ENCODE results near the gene KRTAP10-3.

KRTAP10-3 gene

DNA sequence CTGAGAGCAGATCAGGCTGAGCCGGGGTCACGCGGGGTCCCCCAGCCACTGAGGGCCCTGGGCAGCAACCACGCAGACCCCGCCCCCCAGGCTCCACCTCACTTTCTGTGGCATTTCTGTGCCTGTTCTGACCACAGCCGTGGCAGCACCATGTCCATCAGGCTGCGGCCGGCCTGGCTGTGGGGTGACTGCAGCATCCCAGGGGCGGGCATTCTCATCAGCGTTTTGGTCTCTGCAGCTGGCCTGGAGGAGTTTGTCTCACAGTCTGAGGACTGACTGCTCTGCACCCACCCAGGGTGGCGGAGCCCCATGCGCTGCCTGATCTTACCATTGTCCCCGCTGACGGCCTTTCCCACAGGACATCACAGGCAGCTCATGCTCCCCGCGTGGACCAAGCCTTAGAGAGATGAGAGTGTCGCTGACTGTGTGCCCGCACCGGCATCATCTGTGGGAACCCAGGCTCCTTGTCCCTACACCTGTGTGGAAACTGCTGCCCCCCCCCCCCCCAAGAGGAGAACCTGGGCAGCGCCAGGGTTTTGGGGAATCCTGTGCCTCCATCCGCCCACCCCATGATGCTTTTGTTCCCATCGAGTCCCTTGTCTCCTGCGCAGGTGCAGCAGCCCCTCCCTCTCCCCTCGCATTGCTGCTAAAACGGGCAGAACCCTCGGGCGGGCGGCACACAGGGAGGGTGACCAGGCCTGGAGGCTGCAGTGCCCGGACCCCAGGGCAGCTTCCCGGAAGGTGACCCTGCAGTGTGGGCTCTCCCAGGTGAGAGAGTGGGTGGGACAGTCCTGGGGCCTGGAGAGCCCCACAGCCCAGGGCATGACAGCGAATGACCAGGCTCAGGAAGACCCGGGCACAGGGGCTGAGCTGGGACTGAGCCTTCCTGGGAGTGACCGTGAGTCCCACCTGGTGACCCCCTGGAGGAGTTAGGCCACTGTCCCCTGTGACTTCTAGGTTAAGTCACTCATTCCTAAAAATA, 20.4 kb downstream of the KRTAP10-3 start:
- Histone ChIP-seq H3K4me2 (ENCODE audit: low read length) (no peak overlapping the region), H3K9me3 (replicated peaks; ENCODE audit: low read length) (no peaks in the 10 kb centered on the region), H3K36me3 (ENCODE audit: insufficient read depth, low read length) (no peaks in the 10 kb centered on the region), H3K9ac (ENCODE audit: low read depth, low read length) (no peak overlapping the region), H3K4me3 (ENCODE audit: low read length) (no peak overlapping the region), H3K4me1 (ENCODE audit: control insufficient read depth, insufficient read depth, low read length) (no peaks in the 10 kb centered on the region), H3K27me3 (ENCODE audit: control insufficient read depth, insufficient read depth, low read length) (peaks cover 34% of the 10 kb centered on the region)

GRCh38 chr21:44535963-44536362, 22.6 kb downstream of the KRTAP10-3 start:
- no peak overlapping the region for H3K9ac ChIP-seq (ENCODE audit: low read depth, low read length)
- no peaks in the 10 kb centered on the region for H3K9me3 ChIP-seq (replicated peaks; ENCODE audit: low read length)
- no peaks in the 10 kb centered on the region for H3K4me1 ChIP-seq (ENCODE audit: control insufficient read depth, insufficient read depth, low read length)
- peaks cover 30% of the 10 kb centered on the region for H3K27me3 ChIP-seq (ENCODE audit: control insufficient read depth, insufficient read depth, low read length)
- no peak overlapping the region for H3K4me3 ChIP-seq (ENCODE audit: low read length)
- no peaks in the 10 kb centered on the region for H3K36me3 ChIP-seq (ENCODE audit: insufficient read depth, low read length)
- H3K4me2 ChIP-seq (ENCODE audit: low read length): no peak overlapping the region

DNA sequence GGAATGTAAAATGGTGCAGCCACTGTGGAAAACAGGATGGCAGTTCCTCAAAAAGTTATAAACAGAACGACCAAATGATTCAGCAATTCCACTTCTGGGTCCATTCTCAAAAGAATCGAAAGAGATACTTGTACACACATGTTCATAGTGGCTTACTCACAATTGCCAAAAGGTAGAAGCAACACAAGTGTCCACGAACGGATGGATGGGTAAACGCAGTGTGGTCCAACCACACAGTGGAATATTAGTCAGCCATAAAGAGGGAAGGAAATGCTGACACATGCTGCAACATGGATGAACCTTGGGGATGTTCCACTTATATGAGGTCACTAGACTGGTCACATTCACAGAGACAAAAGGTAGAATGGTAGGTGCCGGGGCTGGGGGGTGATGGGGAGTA, 23.9 kb downstream of the KRTAP10-3 start:
- H3K4me2 ChIP-seq (ENCODE audit: low read length): no peak overlapping the region
- H3K9me3 ChIP-seq (replicated peaks; ENCODE audit: low read length): no peaks in the 10 kb centered on the region
- H3K27me3 ChIP-seq (ENCODE audit: control insufficient read depth, insufficient read depth, low read length): peaks cover 25% of the 10 kb centered on the region
- H3K9ac ChIP-seq (ENCODE audit: low read depth, low read length): no peak overlapping the region
- H3K36me3 ChIP-seq (ENCODE audit: insufficient read depth, low read length): no peaks in the 10 kb centered on the region
- H3K4me3 ChIP-seq (ENCODE audit: low read length): no peak overlapping the region
- no peaks in the 10 kb centered on the region for H3K4me1 ChIP-seq (ENCODE audit: control insufficient read depth, insufficient read depth, low read length)

- H3K9ac ChIP-seq (ENCODE audit: low read depth, low read length): no peak overlapping the region
- H3K4me2 ChIP-seq (ENCODE audit: low read length): no peak overlapping the region
These were observed 24.5 kb downstream of the KRTAP10-3 start for GRCh38 chr21:44533891-44534627.

GRCh38 chr21:44533121-44533890, 25.3 kb downstream of the KRTAP10-3 start:
- Histone ChIP-seq H3K4me3 (ENCODE audit: low read length) (no peak overlapping the region), H3K9me3 (replicated peaks; ENCODE audit: low read length) (no peaks in the 10 kb centered on the region), H3K36me3 (ENCODE audit: insufficient read depth, low read length) (no peaks in the 10 kb centered on the region), H3K9ac (ENCODE audit: low read depth, low read length) (no peak overlapping the region), H3K4me2 (ENCODE audit: low read length) (no peak overlapping the region), H3K4me1 (ENCODE audit: control insufficient read depth, insufficient read depth, low read length) (no peaks in the 10 kb centered on the region), H3K27me3 (ENCODE audit: control insufficient read depth, insufficient read depth, low read length) (peaks cover 20% of the 10 kb centered on the region)

More at GRCh38 chr21:44533891-44534627, 24.5 kb downstream of the KRTAP10-3 start:
- Histone ChIP-seq H3K4me1 (ENCODE audit: control insufficient read depth, insufficient read depth, low read length) (no peaks in the 10 kb centered on the region), H3K9me3 (replicated peaks; ENCODE audit: low read length) (no peaks in the 10 kb centered on the region), H3K27me3 (ENCODE audit: control insufficient read depth, insufficient read depth, low read length) (peaks cover 20% of the 10 kb centered on the region), H3K36me3 (ENCODE audit: insufficient read depth, low read length) (no peaks in the 10 kb centered on the region), H3K4me3 (ENCODE audit: low read length) (no peak overlapping the region)

DNA sequence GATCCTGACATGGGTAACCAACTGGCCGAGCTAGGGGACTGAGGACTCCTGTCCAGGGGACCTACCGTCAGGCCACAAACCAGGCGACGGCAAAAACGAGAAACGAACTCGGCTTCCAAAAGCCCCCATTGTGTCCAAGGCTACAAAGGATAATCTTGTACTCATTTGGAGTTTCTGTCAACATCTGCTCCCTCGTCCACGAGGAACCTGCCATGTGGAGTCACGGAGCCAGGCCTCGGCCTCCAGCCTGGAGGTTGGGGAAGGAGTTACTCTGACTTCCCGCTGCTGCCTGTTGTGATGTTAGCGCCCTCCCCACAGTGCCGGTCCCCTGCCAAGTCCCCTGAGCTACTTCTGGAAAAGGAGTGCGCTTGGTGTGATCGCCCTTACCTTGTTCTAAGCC, 25.9 kb downstream of the KRTAP10-3 start:
- H3K4me1 ChIP-seq (ENCODE audit: control insufficient read depth, insufficient read depth, low read length): no peaks in the 10 kb centered on the region
- H3K36me3 ChIP-seq (ENCODE audit: insufficient read depth, low read length): no peaks in the 10 kb centered on the region
- H3K9ac ChIP-seq (ENCODE audit: low read depth, low read length): no peak overlapping the region
- no peaks in the 10 kb centered on the region for H3K9me3 ChIP-seq (replicated peaks; ENCODE audit: low read length)
- no peak overlapping the region for H3K4me2 ChIP-seq (ENCODE audit: low read length)
- no peak overlapping the region for H3K4me3 ChIP-seq (ENCODE audit: low read length)
- peaks cover 17% of the 10 kb centered on the region for H3K27me3 ChIP-seq (ENCODE audit: control insufficient read depth, insufficient read depth, low read length)

- no peaks in the 10 kb centered on the region for H3K36me3 ChIP-seq (ENCODE audit: insufficient read depth, low read length)
- H3K4me3 ChIP-seq (ENCODE audit: low read length): no peak overlapping the region
- peaks cover 9% of the 10 kb centered on the region for H3K27me3 ChIP-seq (ENCODE audit: control insufficient read depth, insufficient read depth, low read length)
- no peaks in the 10 kb centered on the region for H3K4me1 ChIP-seq (ENCODE audit: control insufficient read depth, insufficient read depth, low read length)
- no peak overlapping the region for H3K4me2 ChIP-seq (ENCODE audit: low read length)
- H3K9ac ChIP-seq (ENCODE audit: low read depth, low read length): no peak overlapping the region
- H3K9me3 ChIP-seq (replicated peaks; ENCODE audit: low read length): no peaks in the 10 kb centered on the region
These were observed 26.7 kb downstream of the KRTAP10-3 start for GRCh38 chr21:44531606-44532564.

DNA sequence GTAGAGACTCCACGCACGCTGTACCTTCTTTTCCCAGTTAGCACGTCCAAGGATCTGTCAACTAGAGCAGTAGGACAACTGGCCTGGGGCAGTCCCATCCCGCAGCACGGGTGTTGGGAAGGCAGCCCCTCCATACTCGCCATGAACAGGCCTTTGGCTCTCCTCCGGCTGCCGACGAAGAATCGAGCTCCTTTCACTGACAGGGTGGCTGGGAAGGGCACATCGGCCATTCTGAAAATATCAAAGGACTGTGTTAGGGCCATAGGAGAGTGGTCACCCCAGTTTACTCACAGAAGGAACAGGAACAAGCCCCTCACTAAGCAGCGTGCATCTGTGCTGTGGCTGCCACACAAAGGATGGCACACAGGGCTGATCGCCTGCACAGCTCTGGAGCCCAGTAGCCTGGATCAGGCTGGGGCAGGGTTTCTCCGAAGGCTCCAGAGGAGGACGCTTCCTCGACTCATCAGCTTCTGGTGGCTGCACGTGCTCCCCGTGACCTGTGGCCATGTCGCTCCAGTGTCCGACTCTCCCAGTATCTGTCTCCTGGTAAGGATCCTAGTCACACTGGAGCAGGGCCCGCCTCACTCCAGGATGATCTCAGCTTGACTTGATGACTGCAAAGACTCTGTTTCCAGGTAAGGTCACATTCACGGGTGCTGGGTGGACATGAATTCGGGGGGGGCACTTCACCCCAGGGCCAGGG, 27.5 kb downstream of the KRTAP10-3 start:
- Histone ChIP-seq H3K9ac (ENCODE audit: low read depth, low read length) (no peak overlapping the region), H3K4me1 (ENCODE audit: control insufficient read depth, insufficient read depth, low read length) (no peaks in the 10 kb centered on the region), H3K4me2 (ENCODE audit: low read length) (no peak overlapping the region), H3K36me3 (ENCODE audit: insufficient read depth, low read length) (no peaks in the 10 kb centered on the region), H3K27me3 (ENCODE audit: control insufficient read depth, insufficient read depth, low read length) (peaks cover 9% of the 10 kb centered on the region), H3K4me3 (ENCODE audit: low read length) (no peak overlapping the region), H3K9me3 (replicated peaks; ENCODE audit: low read length) (no peaks in the 10 kb centered on the region)

GRCh38 chr21:44530221-44530902, 28.2 kb downstream of the KRTAP10-3 start:
- H3K36me3 ChIP-seq (ENCODE audit: insufficient read depth, low read length): no peaks in the 10 kb centered on the region
- no peak overlapping the region for H3K9ac ChIP-seq (ENCODE audit: low read depth, low read length)
- no peaks in the 10 kb centered on the region for H3K4me1 ChIP-seq (ENCODE audit: control insufficient read depth, insufficient read depth, low read length)
- peaks cover 7% of the 10 kb centered on the region for H3K27me3 ChIP-seq (ENCODE audit: control insufficient read depth, insufficient read depth, low read length)
- no peak overlapping the region for H3K4me2 ChIP-seq (ENCODE audit: low read length)
- no peaks in the 10 kb centered on the region for H3K9me3 ChIP-seq (replicated peaks; ENCODE audit: low read length)
- H3K4me3 ChIP-seq (ENCODE audit: low read length): no peak overlapping the region

Measured in skeletal muscle satellite cell (primary cell).